Measurements from ENCODE around the gene ARHGDIG.

DNA sequence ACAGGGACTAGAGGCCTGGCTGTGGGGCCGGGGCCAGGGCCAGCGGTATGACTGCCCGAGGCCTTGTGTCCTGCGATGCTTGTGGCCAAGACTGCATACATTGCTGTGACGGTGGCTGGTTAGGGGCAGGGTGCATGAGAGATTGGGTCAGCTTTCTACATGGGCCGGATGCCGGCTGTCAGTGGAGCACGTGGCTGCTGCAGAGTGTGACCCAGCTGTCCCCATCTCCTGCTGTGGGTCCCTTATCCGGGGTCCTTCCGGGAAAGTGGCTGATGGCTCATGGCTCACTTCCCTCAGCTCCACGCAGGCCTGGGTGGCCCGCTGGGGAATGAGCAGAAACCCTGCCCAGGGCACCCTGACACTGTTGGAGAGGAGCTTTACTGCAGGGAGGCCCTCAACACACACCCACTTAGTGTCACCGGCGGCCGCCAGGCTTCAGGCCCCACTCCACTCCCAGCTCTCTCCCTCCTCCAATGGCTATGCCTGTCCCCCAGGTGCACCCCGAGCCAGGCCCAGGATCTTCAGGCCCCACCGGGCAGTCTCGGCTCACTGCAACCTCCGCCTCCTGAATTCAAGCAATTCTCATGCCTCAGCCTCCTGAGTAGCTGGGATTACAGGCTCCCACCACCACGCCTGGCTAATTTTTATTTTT is 3.8 kb upstream of the ARHGDIG start:
- TF ChIP-seq CTCF (IDR thresholded peaks at IDR 0.05; ENCODE audit: low read depth, low read length, missing input control) (no peak), EGR1 (IDR thresholded peaks at IDR 0.05; ENCODE audit: low read depth in 2 of 2) (no peak), MAX (IDR thresholded peaks at IDR 0.05) (no peak), RAD21 (IDR thresholded peaks at IDR 0.05) (no peak), ATF3 (IDR thresholded peaks at IDR 0.05) (no peak), TAF1 (conservative IDR thresholded peaks at IDR 0.05) (no peak)
- TF ChIP-seq, protein P1, sequence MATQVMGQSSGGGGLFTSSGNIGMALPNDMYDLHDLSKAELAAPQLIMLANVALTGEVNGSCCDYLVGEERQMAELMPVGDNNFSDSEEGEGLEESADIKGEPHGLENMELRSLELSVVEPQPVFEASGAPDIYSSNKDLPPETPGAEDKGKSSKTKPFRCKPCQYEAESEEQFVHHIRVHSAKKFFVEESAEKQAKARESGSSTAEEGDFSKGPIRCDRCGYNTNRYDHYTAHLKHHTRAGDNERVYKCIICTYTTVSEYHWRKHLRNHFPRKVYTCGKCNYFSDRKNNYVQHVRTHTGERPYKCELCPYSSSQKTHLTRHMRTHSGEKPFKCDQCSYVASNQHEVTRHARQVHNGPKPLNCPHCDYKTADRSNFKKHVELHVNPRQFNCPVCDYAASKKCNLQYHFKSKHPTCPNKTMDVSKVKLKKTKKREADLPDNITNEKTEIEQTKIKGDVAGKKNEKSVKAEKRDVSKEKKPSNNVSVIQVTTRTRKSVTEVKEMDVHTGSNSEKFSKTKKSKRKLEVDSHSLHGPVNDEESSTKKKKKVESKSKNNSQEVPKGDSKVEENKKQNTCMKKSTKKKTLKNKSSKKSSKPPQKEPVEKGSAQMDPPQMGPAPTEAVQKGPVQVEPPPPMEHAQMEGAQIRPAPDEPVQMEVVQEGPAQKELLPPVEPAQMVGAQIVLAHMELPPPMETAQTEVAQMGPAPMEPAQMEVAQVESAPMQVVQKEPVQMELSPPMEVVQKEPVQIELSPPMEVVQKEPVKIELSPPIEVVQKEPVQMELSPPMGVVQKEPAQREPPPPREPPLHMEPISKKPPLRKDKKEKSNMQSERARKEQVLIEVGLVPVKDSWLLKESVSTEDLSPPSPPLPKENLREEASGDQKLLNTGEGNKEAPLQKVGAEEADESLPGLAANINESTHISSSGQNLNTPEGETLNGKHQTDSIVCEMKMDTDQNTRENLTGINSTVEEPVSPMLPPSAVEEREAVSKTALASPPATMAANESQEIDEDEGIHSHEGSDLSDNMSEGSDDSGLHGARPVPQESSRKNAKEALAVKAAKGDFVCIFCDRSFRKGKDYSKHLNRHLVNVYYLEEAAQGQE (IDR thresholded peaks at IDR 0.05) = no peak

All from liver (tissue), 3 donors.